ENCODE data around the gene IVD. TPM values are rescaled to one million over a fixed set of nuclear protein-coding genes. Genes with fewer than 3 reads are reported as not detected.

Gene IVD
- polyA plus RNA-seq, 1 experiment: 63.9 TPM

- TF ChIP-seq CTCF (IDR thresholded peaks at IDR 0.05; ENCODE audit: insufficient read depth, low read depth, low read length): peak; percentile 24
- Histone ChIP-seq H3K27me3 (ENCODE audit: control insufficient read depth, insufficient read depth, low read length) (peaks cover 14% of the 10 kb centered on the region), H3K36me3 (ENCODE audit: control insufficient read depth, insufficient read depth, low read length) (no peaks in the 10 kb centered on the region), H3K4me3 (ENCODE audit: low read depth, low read length) (peak overlapping the region; percentile 51)
- ChIA-PET POLR2A (no interaction called here), CTCF (interaction anchor here (0.9 to 11.3 kb wide), 2 partner anchors 17 to 63 kb away, joined by 3 to 112 read pairs; partner anchors contain the start of gene CCDC9B)
- no peak for DNase-seq (ENCODE audit: low read depth)
Measured at GRCh38 chr15:40358471-40359353, 46.9 kb upstream of the IVD start.

- CTCF ChIA-PET: interaction anchor here (1.1 kb wide), 1 partner anchor 85 kb away, joined by 4 read pairs; no protein-coding TSS in a partner anchor
- Histone ChIP-seq H3K27me3 (ENCODE audit: control insufficient read depth, insufficient read depth, low read length) (peaks cover 11% of the 10 kb centered on the region), H3K4me3 (ENCODE audit: low read depth, low read length) (no peak overlapping the region), H3K36me3 (ENCODE audit: control insufficient read depth, insufficient read depth, low read length) (no peaks in the 10 kb centered on the region)
- TF ChIP-seq CTCF (IDR thresholded peaks at IDR 0.05; ENCODE audit: insufficient read depth, low read depth, low read length): no peak
- DNase-seq (ENCODE audit: low read depth): no peak
- POLR2A ChIA-PET: no interaction called here
Measured at GRCh38 chr15:40360015-40360414, 45.6 kb upstream of the IVD start.

- no peak for TF ChIP-seq CTCF (IDR thresholded peaks at IDR 0.05; ENCODE audit: insufficient read depth, low read depth, low read length)
- POLR2A ChIA-PET: no interaction called here
- DNase-seq (ENCODE audit: low read depth): no peak
- Histone ChIP-seq H3K27me3 (ENCODE audit: control insufficient read depth, insufficient read depth, low read length) (peaks cover 11% of the 10 kb centered on the region), H3K36me3 (ENCODE audit: control insufficient read depth, insufficient read depth, low read length) (no peaks in the 10 kb centered on the region), H3K4me3 (ENCODE audit: low read depth, low read length) (no peak overlapping the region)
- CTCF ChIA-PET: no interaction called here
Measured at GRCh38 chr15:40361640-40362039, 44.0 kb upstream of the IVD start.

DNA sequence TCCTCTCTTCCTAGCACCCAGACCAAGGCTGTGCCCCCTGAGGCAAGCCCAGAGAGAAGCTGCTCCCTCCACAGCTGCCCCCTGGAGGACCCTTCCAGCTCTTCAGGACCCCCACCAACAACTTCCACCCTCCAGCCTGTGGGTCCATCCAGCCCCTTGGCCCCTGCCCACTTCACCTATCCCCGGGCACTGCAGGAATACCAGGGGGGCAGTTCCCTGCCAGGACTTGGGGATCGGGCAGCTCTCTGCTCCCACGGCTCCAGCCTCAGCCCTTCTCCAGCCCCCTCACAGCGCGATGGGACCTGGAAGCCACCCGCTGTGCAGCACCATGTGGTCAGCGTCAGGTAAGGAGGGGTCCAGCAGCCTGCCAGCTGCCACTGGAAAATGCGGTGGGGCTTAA is 42.0 kb upstream of the IVD start:
- no peaks in the 10 kb centered on the region for H3K36me3 ChIP-seq (ENCODE audit: control insufficient read depth, insufficient read depth, low read length)
- ChIA-PET POLR2A (no interaction called here), CTCF (interaction anchor here (0.6 to 1.6 kb wide), 5 partner anchors 15 to 61 kb away, joined by 3 to 8 read pairs (median 3); no protein-coding TSS in a partner anchor)
- TF ChIP-seq CTCF (IDR thresholded peaks at IDR 0.05; ENCODE audit: insufficient read depth, low read depth, low read length): no peak
- DNase-seq (ENCODE audit: low read depth): no peak
- no peak overlapping the region for H3K4me3 ChIP-seq (ENCODE audit: low read depth, low read length)
- peaks cover 11% of the 10 kb centered on the region for H3K27me3 ChIP-seq (ENCODE audit: control insufficient read depth, insufficient read depth, low read length)

GRCh38 chr15:40364251-40364650 is 41.3 kb upstream of the IVD start:
- H3K27me3 ChIP-seq (ENCODE audit: control insufficient read depth, insufficient read depth, low read length): peaks cover 7% of the 10 kb centered on the region
- no peak for DNase-seq (ENCODE audit: low read depth)
- ChIA-PET POLR2A (interaction anchor here (0.6 kb wide), 1 partner anchor 58 kb away, joined by 6 read pairs; no protein-coding TSS in a partner anchor), CTCF (interaction anchor here (1.6 to 6.3 kb wide), 2 partner anchors 21 to 58 kb away, joined by 8 to 57 read pairs; partner anchors contain the start of gene CCDC9B)
- no peak overlapping the region for H3K4me3 ChIP-seq (ENCODE audit: low read depth, low read length)
- TF ChIP-seq CTCF (IDR thresholded peaks at IDR 0.05; ENCODE audit: insufficient read depth, low read depth, low read length): no peak
- no peaks in the 10 kb centered on the region for H3K36me3 ChIP-seq (ENCODE audit: control insufficient read depth, insufficient read depth, low read length)
